Upper lobe of left lung (tissue), 6 donors: ENCODE results near the gene PTPRM. TPM values are rescaled to one million over a fixed set of nuclear protein-coding genes. Genes with fewer than 3 reads are reported as not detected.
A peak's percentile ranks its signal among the peaks of the same experiment; 100 is the strongest.

Experiments used
- ATAC-seq, 2 donors: fragments of 200-7000 bp; cut with Tn5 transposase; one replicate each; pipeline ENCODE4 v1.9.1; 2022; ENCODE audit warnings: mild to moderate bottlenecking in 2 of 2, moderate library complexity in 2 of 2; ENCODE audit not compliant: low FRiP score in 2 of 2
- DNase-seq, 2 donors: peaks; one replicate each; pipeline ENCODE4 v3.0.0-alpha.2; 2019 to 2020
- H3K27ac ChIP-seq, 4 donors: fragments of 200-600 bp; sonication (generic); one replicate each; pipeline ENCODE4 v1.5.1; 2016 to 2019
- H3K27me3 ChIP-seq, 4 donors: fragments of 200-600 bp; sonication (generic); one replicate each; pipeline ENCODE4 v1.5.1; 2017 to 2019
- H3K36me3 ChIP-seq, 4 donors: fragments of 200-600 bp; sonication (generic); one replicate each; pipeline ENCODE4 v1.5.1; 2016 to 2019
- H3K4me1 ChIP-seq, 4 donors: fragments of 200-600 bp; sonication (generic); one replicate each; pipeline ENCODE4 v1.5.1; 2018 to 2019
- H3K4me3 ChIP-seq, 4 donors: fragments of 200-600 bp; sonication (generic); one replicate each; pipeline ENCODE4 v1.5.1; 2017 to 2019; ENCODE audit warnings: mild to moderate bottlenecking in 2 of 4, moderate library complexity in 1 of 4
- H3K9me3 ChIP-seq, 4 donors: fragments of 200-600 bp; sonication (generic); one replicate each; pipeline ENCODE4 v1.5.1; 2018 to 2019
- CTCF ChIP-seq, 6 experiments: fragments of 450-650 bp in 4 of 6; fragments of 200-600 bp in 2 of 6; sonication (generic) in 2 of 6; IDR thresholded peaks; one replicate each; pipeline ENCODE4 v1.5.1; 2016 to 2019; ENCODE audit warnings: antibody characterized with exemption in 6 of 6
- EP300 ChIP-seq, 4 donors: sonication (generic); formaldehyde crosslinking; IDR thresholded peaks; one replicate each; pipeline ENCODE4 v1.5.1; 2017; ENCODE audit warnings: antibody characterized with exemption in 4 of 4, control low read depth in 2 of 4
- POLR2A ChIP-seq, 4 donors: fragments of 450-650 bp; IDR thresholded peaks; one replicate each; pipeline ENCODE4 v1.5.1; 2016 to 2017; ENCODE audit warnings: antibody characterized with exemption in 4 of 4, mild to moderate bottlenecking in 2 of 4
- POLR2AphosphoS5 ChIP-seq, 2 donors: sonication (generic); formaldehyde crosslinking; IDR thresholded peaks; one replicate each; pipeline ENCODE4 v1.5.1; 2017; ENCODE audit warnings: antibody characterized with exemption in 2 of 2
- whole genome bisulfite sequencing, 2 donors: methylation state at CpG; one replicate each; pipeline ENCODE4 v1.1.5; 2017 to 2018; 5-methylcytosine and 5-hydroxymethylcytosine counted together
- total RNA-seq, 6 donors: library from RNA; depleted of rRNA in 4 of 6; stranded (reverse); fragments of >200 nt in 4 of 6; gene quantifications; one replicate each; pipeline versions ENCODE4 v1.1.0 to v1.2.1, GENCODE V29; 2016 to 2021
- donor health status: DM: no; HTN: no; CAD: no; lungs with moderate emphysema.
- donor health status: DM: no; HTN: yes; CAD: no; lungs with severe emphysema.

Gene PTPRM
- total RNA-seq, 6 donors from 2014 or later = 82.0 to 201 (median 154) TPM

GRCh38 chr18:7740821-7741220, 173.7 kb downstream of the PTPRM start:
- Histone ChIP-seq H3K27ac (peak overlapping the region in 3 of 4 donors; percentile 3 to 57 (median 16)), H3K36me3 (no peaks in the 10 kb centered on the region), H3K4me1 (peaks cover 26 to 39% (median 33%) of the 10 kb centered on the region in 4 donors), H3K4me3 (no peak overlapping the region), H3K27me3 (no peaks in the 10 kb centered on the region), H3K9me3 (no peaks in the 10 kb centered on the region)
- WGBS, 2 donors = 35 to 36% methylated on average over 3 of the region's 3 CpGs
- DNase-seq (no peak), ATAC-seq (peak in 1 of 2 donors; percentile 67)
- TF ChIP-seq CTCF (IDR thresholded peaks at IDR 0.05) = no peak
- no peak for TF ChIP-seq EP300 (IDR thresholded peaks at IDR 0.05)
- no peak for TF ChIP-seq POLR2A (IDR thresholded peaks at IDR 0.05)
- no peak for TF ChIP-seq POLR2AphosphoS5 (IDR thresholded peaks at IDR 0.05)

DNA sequence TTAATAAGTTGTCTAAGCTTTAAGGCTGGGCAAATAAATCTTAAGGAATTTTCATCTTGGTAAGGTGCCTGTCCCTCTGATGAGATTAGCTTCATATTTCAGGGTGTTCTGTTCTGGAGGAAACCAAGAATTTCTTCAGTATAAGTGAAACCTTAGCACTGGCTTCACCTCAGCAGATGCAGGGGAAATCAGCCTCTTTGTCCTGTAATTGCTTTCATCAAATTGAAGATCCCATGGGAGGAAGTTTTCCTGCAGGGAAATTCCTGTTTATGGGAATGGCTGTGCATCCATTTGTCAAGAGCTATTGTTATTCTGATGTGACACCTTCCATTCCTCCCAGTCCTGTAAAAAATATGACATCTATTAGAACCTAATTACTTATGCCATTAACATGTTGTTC, 174.5 kb downstream of the PTPRM start:
- no peak for ATAC-seq
- H3K27me3 ChIP-seq = no peaks in the 10 kb centered on the region
- DNase-seq = no peak
- H3K4me3 ChIP-seq = no peak overlapping the region
- H3K4me1 ChIP-seq = peaks cover 26 to 35% (median 33%) of the 10 kb centered on the region in 4 donors
- no peaks in the 10 kb centered on the region for H3K36me3 ChIP-seq
- peak overlapping the region in 2 of 4 donors; percentile 3 to 57 for H3K27ac ChIP-seq
- H3K9me3 ChIP-seq = no peaks in the 10 kb centered on the region
- no peak for TF ChIP-seq POLR2AphosphoS5 (IDR thresholded peaks at IDR 0.05)
- no peak for TF ChIP-seq CTCF (IDR thresholded peaks at IDR 0.05)
- no peak for TF ChIP-seq EP300 (IDR thresholded peaks at IDR 0.05)
- TF ChIP-seq POLR2A (IDR thresholded peaks at IDR 0.05) = no peak

GRCh38 chr18:7742224-7742623, 175.1 kb downstream of the PTPRM start:
- ATAC-seq (no peak), DNase-seq (no peak)
- 73 to 81% methylated on average over 2 of the region's 2 CpGs for WGBS, 2 donors
- no peaks in the 10 kb centered on the region for H3K27me3 ChIP-seq
- peak overlapping the region in 2 of 4 donors; percentile 14 to 39 for H3K27ac ChIP-seq
- H3K4me1 ChIP-seq = peaks cover 26 to 37% (median 36%) of the 10 kb centered on the region in 4 donors
- H3K4me3 ChIP-seq = no peak overlapping the region
- H3K9me3 ChIP-seq = no peaks in the 10 kb centered on the region
- no peak for TF ChIP-seq CTCF (IDR thresholded peaks at IDR 0.05)
- no peak for TF ChIP-seq POLR2A (IDR thresholded peaks at IDR 0.05)
- no peak for TF ChIP-seq EP300 (IDR thresholded peaks at IDR 0.05)
- TF ChIP-seq POLR2AphosphoS5 (IDR thresholded peaks at IDR 0.05) = no peak
- H3K36me3 ChIP-seq = no peaks in the 10 kb centered on the region

DNA sequence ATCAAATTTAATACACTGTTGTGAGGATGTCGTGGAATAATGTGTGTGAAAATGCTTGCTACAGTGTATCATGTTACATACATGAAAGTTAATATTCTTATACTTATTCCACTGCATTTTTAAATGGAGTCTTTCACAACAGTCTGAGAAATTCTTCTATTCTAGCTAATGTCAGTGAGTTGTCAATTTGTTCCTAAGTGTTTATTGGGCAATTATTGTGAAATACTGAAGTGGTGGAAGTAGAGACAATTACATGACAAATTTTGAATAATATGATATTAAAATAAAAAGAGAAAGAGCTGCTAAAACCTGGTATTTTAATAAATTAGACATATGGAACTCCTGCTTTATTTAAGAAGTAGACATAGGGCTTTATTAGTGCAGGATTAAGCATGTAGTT, 176.1 kb downstream of the PTPRM start:
- H3K4me1 ChIP-seq = peaks cover 28 to 42% (median 40%) of the 10 kb centered on the region in 4 donors
- ATAC-seq (no peak), DNase-seq (no peak)
- no peaks in the 10 kb centered on the region for H3K36me3 ChIP-seq
- H3K27me3 ChIP-seq = no peaks in the 10 kb centered on the region
- H3K27ac ChIP-seq = peak overlapping the region in 1 of 4 donors; percentile 39
- H3K9me3 ChIP-seq = no peaks in the 10 kb centered on the region
- 60 to 73% methylated on average over 1 of the region's 1 CpG for WGBS, 2 donors
- TF ChIP-seq POLR2A (IDR thresholded peaks at IDR 0.05) (no peak), EP300 (IDR thresholded peaks at IDR 0.05) (no peak), CTCF (IDR thresholded peaks at IDR 0.05) (no peak), POLR2AphosphoS5 (IDR thresholded peaks at IDR 0.05) (no peak)
- no peak overlapping the region for H3K4me3 ChIP-seq

DNA sequence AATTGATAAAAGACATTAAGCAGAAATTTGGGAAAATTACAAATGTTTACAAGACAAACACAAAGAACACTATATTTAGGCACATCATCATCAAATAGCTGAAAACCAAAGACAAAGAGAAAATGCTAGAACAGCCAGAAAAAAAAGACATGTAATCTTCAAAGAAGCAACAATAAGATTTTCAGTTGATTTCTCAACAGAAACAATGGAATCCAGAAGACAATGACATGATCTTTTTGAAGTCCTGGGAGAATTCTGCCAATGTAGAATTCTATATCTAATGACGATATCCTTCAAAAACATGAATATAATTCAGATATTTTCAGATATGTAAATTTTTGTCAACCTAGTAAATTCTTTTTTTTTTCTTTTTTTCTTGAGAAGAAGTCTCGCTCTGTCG, 179.0 kb downstream of the PTPRM start:
- H3K9me3 ChIP-seq = no peaks in the 10 kb centered on the region
- ATAC-seq (no peak), DNase-seq (no peak)
- H3K4me3 ChIP-seq = no peak overlapping the region
- 95 to 98% methylated on average over 3 of the region's 3 CpGs for WGBS, 2 donors
- peaks cover 31 to 62% (median 49%) of the 10 kb centered on the region in 4 donors for H3K4me1 ChIP-seq
- no peak overlapping the region for H3K27ac ChIP-seq
- no peaks in the 10 kb centered on the region for H3K27me3 ChIP-seq
- H3K36me3 ChIP-seq = no peaks in the 10 kb centered on the region
- TF ChIP-seq EP300 (IDR thresholded peaks at IDR 0.05) = no peak
- TF ChIP-seq CTCF (IDR thresholded peaks at IDR 0.05) = no peak
- TF ChIP-seq POLR2AphosphoS5 (IDR thresholded peaks at IDR 0.05) = no peak
- no peak for TF ChIP-seq POLR2A (IDR thresholded peaks at IDR 0.05)
